GM21367 (cell line): Measurements from ENCODE around the gene S100A9.
"Not testable (repeated sequence)": the region's sequence is repeated elsewhere in the genome, so short reads cannot be mapped to it uniquely, and the experiment has no call there.

Experiments used
- ATAC-seq: cut with Tn5 transposase; IDR thresholded peaks from one replicate; pipeline ENCODE4 v1.9.1; 2021; ENCODE audit not compliant: unreplicated experiment

Gene S100A9

GRCh38 chr1:153405825-153406599 is 48.4 kb downstream of the S100A9 start:
- ATAC-seq: not testable (repeated sequence)

DNA sequence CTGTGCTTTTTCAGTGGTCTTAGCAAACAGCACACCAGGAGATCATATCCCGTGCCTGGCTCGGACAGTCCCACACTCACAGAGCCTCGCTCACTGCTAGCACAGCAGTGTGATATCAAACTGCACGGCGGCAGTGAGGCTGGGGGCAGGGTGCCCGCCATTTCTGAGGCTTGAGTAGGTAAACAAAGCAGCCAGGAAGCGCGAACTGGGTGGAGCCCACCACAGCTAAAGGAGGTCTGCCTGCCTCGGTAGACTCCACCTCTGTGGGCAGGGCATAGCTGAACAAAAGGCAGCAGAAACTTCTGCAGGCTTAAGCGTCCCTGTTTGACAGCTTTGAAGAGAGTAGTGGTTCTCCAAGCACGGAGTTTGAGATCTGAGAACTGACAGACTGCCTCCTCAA is 49.6 kb downstream of the S100A9 start:
- ATAC-seq: not testable (repeated sequence)
